HEK293 (cell line): Measurements from ENCODE around the gene KCNMA1.

ENCODE experiments used
- CTCF ChIA-PET: fragments of 350-600 bp; formaldehyde crosslinking; extraction: SDS; loops from one replicate; lab custom pipeline; 2021; ENCODE audit warnings: antibody characterized with exemption; lab: Yijun Ruan, JAX
- POLR2A ChIA-PET: fragments of 300-600 bp; formaldehyde crosslinking; extraction: SDS; loops from one replicate; lab custom pipeline; 2020; ENCODE audit warnings: antibody characterized with exemption, inconsistent platforms; lab: Yijun Ruan, JAX
- H3K27ac ChIP-seq: fragments of 200-500 bp; sonication (Bioruptor generic); 2 replicates; pipeline ENCODE4 v1.5.1; 2014; ENCODE audit warnings: low read depth, low read length, control low read depth, inconsistent platforms; ENCODE audit errors: extremely low read depth
- H3K36me3 ChIP-seq, 2 experiments: fragments of 200-500 bp in 1 of 2; sonication (Bioruptor generic) in 1 of 2; 1 replicate in 1 of 2; 2 replicates in 1 of 2; pipeline ENCODE4 v1.5.1; 2014 to 2017; ENCODE audit warnings: inconsistent platforms in 2 of 2, low read length in 2 of 2; ENCODE audit not compliant: control insufficient read depth in 2 of 2, insufficient read depth in 1 of 2
- H3K4me1 ChIP-seq: fragments of 200-500 bp; sonication (Bioruptor generic); 2 replicates; pipeline ENCODE4 v1.5.1; 2014; ENCODE audit warnings: mild to moderate bottlenecking, low read length, inconsistent platforms; ENCODE audit not compliant: control insufficient read depth, insufficient read depth
- H3K4me3 ChIP-seq: 2 replicates; pipeline ENCODE4 v1.5.1; 2011; ENCODE audit warnings: low read depth, mild to moderate bottlenecking, control low read depth, low read length, moderate library complexity
- H3K9me3 ChIP-seq: fragments of 200-500 bp; sonication (Bioruptor generic); 2 replicates; pipeline ENCODE4 v1.5.1; 2014; ENCODE audit warnings: low read depth, low read length, inconsistent platforms; ENCODE audit not compliant: control insufficient read depth, insufficient read depth
- GLI2 ChIP-seq: fragments of 450-650 bp; formaldehyde crosslinking; IDR thresholded peaks from 2 replicates; pipeline ENCODE4; 2017; ENCODE audit warnings: missing biosample characterization, missing genetic modification characterization, low read depth, borderline replicate concordance
- OSR2 ChIP-seq: fragments of 450-650 bp; formaldehyde crosslinking; IDR thresholded peaks from 2 replicates; pipeline ENCODE4 v1.5.1; 2016; ENCODE audit warnings: missing biosample characterization, missing genetic modification characterization
- SP2 ChIP-seq: fragments of 450-650 bp; formaldehyde crosslinking; IDR thresholded peaks from 2 replicates; pipeline ENCODE4 v1.5.1; 2016; ENCODE audit warnings: missing biosample characterization, missing genetic modification characterization
- ZBTB1 ChIP-seq: fragments of 450-650 bp; formaldehyde crosslinking; IDR thresholded peaks from 2 replicates; pipeline ENCODE4 v1.5.1; 2016; ENCODE audit warnings: missing biosample characterization, missing genetic modification characterization
- ZNF121 ChIP-seq: fragments of 450-650 bp; formaldehyde crosslinking; IDR thresholded peaks from 2 replicates; pipeline ENCODE4 v1.5.1; 2016; ENCODE audit warnings: missing biosample characterization, missing genetic modification characterization
- ZNF155 ChIP-seq: fragments of 450-650 bp; formaldehyde crosslinking; IDR thresholded peaks from 2 replicates; pipeline ENCODE4 v1.5.1; 2016; ENCODE audit warnings: missing biosample characterization, missing genetic modification characterization
- ZNF19 ChIP-seq: fragments of 450-650 bp; formaldehyde crosslinking; IDR thresholded peaks from 2 replicates; pipeline ENCODE4; 2016; ENCODE audit warnings: missing biosample characterization, missing genetic modification characterization, low read depth
- ZNF23 ChIP-seq: fragments of 450-650 bp; formaldehyde crosslinking; IDR thresholded peaks from 2 replicates; pipeline ENCODE4 v1.5.1; 2016; ENCODE audit warnings: missing biosample characterization, missing genetic modification characterization, borderline replicate concordance
- ZNF24 ChIP-seq: fragments of 450-650 bp; formaldehyde crosslinking; IDR thresholded peaks from 2 replicates; pipeline ENCODE4 v1.5.1; 2016; ENCODE audit warnings: missing biosample characterization, missing genetic modification characterization
- ZNF350 ChIP-seq: fragments of 450-650 bp; formaldehyde crosslinking; IDR thresholded peaks from 2 replicates; pipeline ENCODE4 v1.5.0; 2017; ENCODE audit warnings: missing biosample characterization, mild to moderate bottlenecking, missing genetic modification characterization
- ZNF426 ChIP-seq: fragments of 450-650 bp; formaldehyde crosslinking; IDR thresholded peaks from 2 replicates; pipeline ENCODE4 v1.5.1; 2017; ENCODE audit warnings: missing biosample characterization, missing genetic modification characterization, mild to moderate bottlenecking, inconsistent platforms, moderate library complexity
- ZNF529 ChIP-seq: fragments of 450-650 bp; formaldehyde crosslinking; IDR thresholded peaks from 2 replicates; pipeline ENCODE4 v1.5.1; 2017; ENCODE audit warnings: missing genetic modification characterization, missing biosample characterization; ENCODE audit not compliant: insufficient replicate concordance
- ZNF548 ChIP-seq: fragments of 450-650 bp; formaldehyde crosslinking; IDR thresholded peaks from 2 replicates; pipeline ENCODE4 v1.5.1; 2016; ENCODE audit warnings: missing biosample characterization, missing genetic modification characterization
- ZNF560 ChIP-seq: fragments of 450-650 bp; formaldehyde crosslinking; IDR thresholded peaks from 2 replicates; pipeline ENCODE4 v1.5.1; 2017; ENCODE audit warnings: missing biosample characterization, missing genetic modification characterization, borderline replicate concordance
- ZNF571 ChIP-seq: fragments of 450-650 bp; formaldehyde crosslinking; IDR thresholded peaks from 2 replicates; pipeline ENCODE4 v1.5.0; 2017; ENCODE audit warnings: missing biosample characterization, missing genetic modification characterization
- ZNF623 ChIP-seq: fragments of 450-650 bp; formaldehyde crosslinking; IDR thresholded peaks from 2 replicates; pipeline ENCODE4 v1.5.1; 2016; ENCODE audit warnings: missing biosample characterization, missing genetic modification characterization
- ZNF626 ChIP-seq: fragments of 450-650 bp; sonication (Bioruptor Pico); formaldehyde crosslinking; IDR thresholded peaks from 2 replicates; pipeline ENCODE4 v1.5.1; 2018; ENCODE audit warnings: missing biosample characterization, missing genetic modification characterization, inconsistent platforms
- ZNF629 ChIP-seq: fragments of 450-650 bp; formaldehyde crosslinking; IDR thresholded peaks from 2 replicates; pipeline ENCODE4 v1.5.1; 2017; ENCODE audit warnings: missing biosample characterization, missing genetic modification characterization
- ZNF658 ChIP-seq: fragments of 450-650 bp; formaldehyde crosslinking; IDR thresholded peaks from 2 replicates; pipeline ENCODE4; 2016; ENCODE audit warnings: missing biosample characterization, missing genetic modification characterization
- ZNF747 ChIP-seq: fragments of 450-650 bp; formaldehyde crosslinking; IDR thresholded peaks from 2 replicates; pipeline ENCODE4 v1.5.1; 2016; ENCODE audit warnings: missing biosample characterization, missing genetic modification characterization
- ZNF791 ChIP-seq: fragments of 450-650 bp; formaldehyde crosslinking; IDR thresholded peaks from 2 replicates; pipeline ENCODE4 v1.5.1; 2016; ENCODE audit warnings: missing biosample characterization, missing genetic modification characterization
- ZSCAN5A ChIP-seq: fragments of 450-650 bp; formaldehyde crosslinking; IDR thresholded peaks from 2 replicates; pipeline ENCODE4 v1.5.1; 2016; ENCODE audit warnings: missing biosample characterization, missing genetic modification characterization
- ZXDB ChIP-seq: fragments of 450-650 bp; formaldehyde crosslinking; IDR thresholded peaks from 2 replicates; pipeline ENCODE4 v1.5.1; 2016; ENCODE audit warnings: missing biosample characterization, missing genetic modification characterization
- TF ChIP-seq, protein P1 (sequence below): fragments of 450-650 bp; formaldehyde crosslinking; IDR thresholded peaks from 2 replicates; pipeline ENCODE4 v1.5.1; 2016; ENCODE audit warnings: missing biosample characterization, missing genetic modification characterization, low read depth
- TF ChIP-seq, protein P2 (sequence below): fragments of 450-650 bp; formaldehyde crosslinking; IDR thresholded peaks from 2 replicates; pipeline ENCODE4 v1.5.1; 2016; ENCODE audit warnings: missing biosample characterization, missing genetic modification characterization, low read depth
- TF ChIP-seq, protein P3 (sequence below): fragments of 450-650 bp; formaldehyde crosslinking; IDR thresholded peaks from 2 replicates; pipeline ENCODE4 v1.5.1; 2016; ENCODE audit warnings: missing biosample characterization, missing genetic modification characterization
- TF ChIP-seq, protein P4 (sequence below): fragments of 450-650 bp; formaldehyde crosslinking; IDR thresholded peaks from 2 replicates; pipeline ENCODE4 v1.5.1; 2016; ENCODE audit warnings: missing biosample characterization, missing genetic modification characterization

The KCNMA1 gene

DNA sequence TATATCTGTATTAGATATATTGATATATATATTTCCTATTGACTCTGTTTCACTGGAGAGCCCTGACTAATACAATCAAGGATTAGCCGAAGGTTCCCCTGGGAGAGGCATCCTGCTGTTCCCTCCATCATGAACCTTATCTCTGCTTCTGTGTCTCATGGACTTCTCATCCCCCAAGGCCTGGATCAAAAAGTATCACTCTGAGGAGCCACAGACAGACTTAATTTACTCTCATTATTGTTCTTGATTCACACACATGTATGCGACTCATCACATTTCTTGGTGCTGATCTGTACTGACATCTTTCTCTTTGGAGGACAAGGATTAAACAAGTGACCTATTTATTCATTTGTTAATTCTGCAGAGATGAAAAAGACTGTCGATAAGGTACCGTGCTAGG lies 550.2 kb downstream of the KCNMA1 start (continued):
- TF ChIP-seq ZNF626 (tag by site-specific recombination) (no peak), ZBTB1 (tag by site-specific recombination) (no peak), ZNF629 (tag by site-specific recombination) (no peak), ZNF426 (no peak), ZNF623 (no peak), ZXDB (tag by site-specific recombination) (no peak)
- TF ChIP-seq, protein P1, sequence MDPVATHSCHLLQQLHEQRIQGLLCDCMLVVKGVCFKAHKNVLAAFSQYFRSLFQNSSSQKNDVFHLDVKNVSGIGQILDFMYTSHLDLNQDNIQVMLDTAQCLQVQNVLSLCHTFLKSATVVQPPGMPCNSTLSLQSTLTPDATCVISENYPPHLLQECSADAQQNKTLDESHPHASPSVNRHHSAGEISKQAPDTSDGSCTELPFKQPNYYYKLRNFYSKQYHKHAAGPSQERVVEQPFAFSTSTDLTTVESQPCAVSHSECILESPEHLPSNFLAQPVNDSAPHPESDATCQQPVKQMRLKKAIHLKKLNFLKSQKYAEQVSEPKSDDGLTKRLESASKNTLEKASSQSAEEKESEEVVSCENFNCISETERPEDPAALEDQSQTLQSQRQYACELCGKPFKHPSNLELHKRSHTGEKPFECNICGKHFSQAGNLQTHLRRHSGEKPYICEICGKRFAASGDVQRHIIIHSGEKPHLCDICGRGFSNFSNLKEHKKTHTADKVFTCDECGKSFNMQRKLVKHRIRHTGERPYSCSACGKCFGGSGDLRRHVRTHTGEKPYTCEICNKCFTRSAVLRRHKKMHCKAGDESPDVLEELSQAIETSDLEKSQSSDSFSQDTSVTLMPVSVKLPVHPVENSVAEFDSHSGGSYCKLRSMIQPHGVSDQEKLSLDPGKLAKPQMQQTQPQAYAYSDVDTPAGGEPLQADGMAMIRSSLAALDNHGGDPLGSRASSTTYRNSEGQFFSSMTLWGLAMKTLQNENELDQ (tag by site-specific recombination), result no peak
- TF ChIP-seq, protein P2, sequence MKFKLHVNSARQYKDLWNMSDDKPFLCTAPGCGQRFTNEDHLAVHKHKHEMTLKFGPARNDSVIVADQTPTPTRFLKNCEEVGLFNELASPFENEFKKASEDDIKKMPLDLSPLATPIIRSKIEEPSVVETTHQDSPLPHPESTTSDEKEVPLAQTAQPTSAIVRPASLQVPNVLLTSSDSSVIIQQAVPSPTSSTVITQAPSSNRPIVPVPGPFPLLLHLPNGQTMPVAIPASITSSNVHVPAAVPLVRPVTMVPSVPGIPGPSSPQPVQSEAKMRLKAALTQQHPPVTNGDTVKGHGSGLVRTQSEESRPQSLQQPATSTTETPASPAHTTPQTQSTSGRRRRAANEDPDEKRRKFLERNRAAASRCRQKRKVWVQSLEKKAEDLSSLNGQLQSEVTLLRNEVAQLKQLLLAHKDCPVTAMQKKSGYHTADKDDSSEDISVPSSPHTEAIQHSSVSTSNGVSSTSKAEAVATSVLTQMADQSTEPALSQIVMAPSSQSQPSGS, result no peak
- TF ChIP-seq, protein P3, sequence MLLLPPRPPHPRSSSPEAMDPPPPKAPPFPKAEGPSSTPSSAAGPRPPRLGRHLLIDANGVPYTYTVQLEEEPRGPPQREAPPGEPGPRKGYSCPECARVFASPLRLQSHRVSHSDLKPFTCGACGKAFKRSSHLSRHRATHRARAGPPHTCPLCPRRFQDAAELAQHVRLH, result no peak

DNA sequence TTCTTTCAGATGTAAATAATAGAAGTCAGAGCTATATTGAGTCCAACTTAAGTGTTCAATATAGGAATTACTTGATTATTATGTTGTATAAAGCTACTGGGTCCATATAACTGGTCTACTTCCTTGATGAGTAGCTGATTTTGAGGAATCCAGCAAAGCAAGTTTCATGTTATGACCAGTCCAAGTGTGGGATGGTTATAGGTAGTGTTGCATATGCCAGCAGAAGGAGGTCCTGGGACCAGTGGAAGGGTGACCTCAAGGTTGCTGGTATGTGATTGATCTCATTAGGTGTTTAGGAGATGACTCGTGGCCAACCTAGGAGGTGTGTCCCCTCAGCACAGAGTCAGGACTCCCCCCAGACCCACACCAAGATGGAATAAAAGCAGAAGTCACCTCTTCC lies 551.5 kb downstream of the KCNMA1 start:
- Histone ChIP-seq H3K27ac (no peak overlapping the region), H3K9me3 (no peaks in the 10 kb centered on the region), H3K36me3 (no peaks in the 10 kb centered on the region), H3K4me3 (no peak overlapping the region)
- ChIA-PET POLR2A (no interaction called here), CTCF (interaction anchor here (1.0 kb wide), 1 partner anchor 79 kb away, joined by 4 read pairs; no protein-coding TSS in a partner anchor)
- TF ChIP-seq GLI2 (no peak), ZNF548 (tag by site-specific recombination) (no peak), OSR2 (tag by site-specific recombination) (no peak), ZSCAN5A (tag by site-specific recombination) (no peak), ZNF24 (tag by site-specific recombination) (no peak), ZNF350 (tag by site-specific recombination) (no peak), ZBTB1 (tag by site-specific recombination) (no peak), ZNF747 (no peak), ZNF155 (no peak), ZNF23 (no peak), ZNF121 (no peak), ZNF658 (tag by site-specific recombination) (no peak), ZNF19 (tag by site-specific recombination) (no peak), ZNF571 (tag by site-specific recombination) (no peak), ZNF529 (no peak), SP2 (tag by site-specific recombination) (no peak), ZNF560 (tag by site-specific recombination) (no peak), ZNF791 (no peak)
- TF ChIP-seq, protein P4, sequence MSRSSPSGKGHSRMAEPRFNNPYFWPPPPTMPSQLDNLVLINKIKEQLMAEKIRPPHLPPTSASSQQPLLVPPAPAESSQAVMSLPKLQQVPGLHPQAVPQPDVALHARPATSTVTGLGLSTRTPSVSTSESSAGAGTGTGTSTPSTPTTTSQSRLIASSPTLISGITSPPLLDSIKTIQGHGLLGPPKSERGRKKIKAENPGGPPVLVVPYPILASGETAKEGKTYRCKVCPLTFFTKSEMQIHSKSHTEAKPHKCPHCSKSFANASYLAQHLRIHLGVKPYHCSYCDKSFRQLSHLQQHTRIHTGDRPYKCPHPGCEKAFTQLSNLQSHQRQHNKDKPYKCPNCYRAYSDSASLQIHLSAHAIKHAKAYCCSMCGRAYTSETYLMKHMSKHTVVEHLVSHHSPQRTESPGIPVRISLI (tag by site-specific recombination), result no peak
- TF ChIP-seq, all 188 proteins: peak for 0
- H3K4me1 ChIP-seq, result peaks cover 12% of the 10 kb centered on the region
